Loucy (cell line): ENCODE results near the gene CEP152.

Source experiments
- CTCF ChIP-seq: fragments of 200-600 bp; sonication (generic); conservative IDR thresholded peaks from 2 replicates; pipeline ENCODE4 v1.5.1; 2014; ENCODE audit warnings: mild to moderate bottlenecking, antibody characterized with exemption, low read length
- EZH2phosphoT487 ChIP-seq: fragments of 200-600 bp; IDR thresholded peaks from 2 replicates; pipeline ENCODE4 v1.6.1; 2018; ENCODE audit warnings: antibody characterized with exemption, mild to moderate bottlenecking, moderate library complexity, borderline replicate concordance

GRCh38 chr15:48785195-48785594 is 25.7 kb downstream of the CEP152 start:
- TF ChIP-seq CTCF (no peak), EZH2phosphoT487 (no peak)
